Neural progenitor cell (in vitro differentiated cells): Measurements from ENCODE around the gene RTN1.

Experiments used
- EZH2 ChIP-seq: fragments of 200-600 bp; sonication (generic); IDR thresholded peaks from 2 replicates; pipeline ENCODE4 v1.6.1; 2017; ENCODE audit warnings: antibody characterized with exemption, mild to moderate bottlenecking, moderate library complexity
- TF ChIP-seq, protein P1 (sequence below): fragments of 200-600 bp; sonication (generic); IDR thresholded peaks from 2 replicates; pipeline ENCODE4 v1.5.1; 2017; ENCODE audit warnings: antibody characterized with exemption, mild to moderate bottlenecking

DNA sequence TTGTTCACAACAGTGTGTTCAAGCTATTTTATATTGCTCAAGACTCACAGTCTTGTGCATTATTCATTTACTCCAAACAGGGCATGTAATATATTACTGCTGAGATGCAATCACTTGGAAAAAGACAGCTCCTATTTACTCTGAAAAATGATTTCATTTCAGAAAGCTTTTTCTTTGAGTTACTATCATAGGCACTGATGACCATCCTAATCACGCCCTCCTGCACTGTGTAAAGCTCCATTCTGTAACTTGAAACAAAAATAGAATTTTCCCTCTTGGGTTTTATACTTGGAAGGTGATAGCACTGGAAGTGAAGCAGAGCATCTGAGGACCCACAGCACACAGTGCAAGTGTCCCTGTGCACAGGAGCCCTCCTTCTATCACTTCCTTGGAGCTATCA lies 55.6 kb downstream of the RTN1 start:
- TF ChIP-seq, protein P1, sequence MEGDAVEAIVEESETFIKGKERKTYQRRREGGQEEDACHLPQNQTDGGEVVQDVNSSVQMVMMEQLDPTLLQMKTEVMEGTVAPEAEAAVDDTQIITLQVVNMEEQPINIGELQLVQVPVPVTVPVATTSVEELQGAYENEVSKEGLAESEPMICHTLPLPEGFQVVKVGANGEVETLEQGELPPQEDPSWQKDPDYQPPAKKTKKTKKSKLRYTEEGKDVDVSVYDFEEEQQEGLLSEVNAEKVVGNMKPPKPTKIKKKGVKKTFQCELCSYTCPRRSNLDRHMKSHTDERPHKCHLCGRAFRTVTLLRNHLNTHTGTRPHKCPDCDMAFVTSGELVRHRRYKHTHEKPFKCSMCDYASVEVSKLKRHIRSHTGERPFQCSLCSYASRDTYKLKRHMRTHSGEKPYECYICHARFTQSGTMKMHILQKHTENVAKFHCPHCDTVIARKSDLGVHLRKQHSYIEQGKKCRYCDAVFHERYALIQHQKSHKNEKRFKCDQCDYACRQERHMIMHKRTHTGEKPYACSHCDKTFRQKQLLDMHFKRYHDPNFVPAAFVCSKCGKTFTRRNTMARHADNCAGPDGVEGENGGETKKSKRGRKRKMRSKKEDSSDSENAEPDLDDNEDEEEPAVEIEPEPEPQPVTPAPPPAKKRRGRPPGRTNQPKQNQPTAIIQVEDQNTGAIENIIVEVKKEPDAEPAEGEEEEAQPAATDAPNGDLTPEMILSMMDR, result no peak
- no peak for TF ChIP-seq EZH2
